H1 (cell line): ENCODE data around the gene SNAPIN. TPM values are rescaled to one million over a fixed set of nuclear protein-coding genes. Genes with fewer than 3 reads are reported as not detected.
A peak's percentile ranks its signal among the peaks of the same experiment; 100 is the strongest.

Experiments used
- CTCF ChIA-PET: fragments of 300-600 bp; sonication (Branson Sonifier 250); formaldehyde crosslinking; loops from one replicate; lab custom pipeline; 2021; ENCODE audit not compliant: partially characterized antibody; lab: Charles Lee
- POLR2A ChIA-PET: fragments of 300-600 bp; sonication (Branson Sonifier 250); formaldehyde crosslinking; loops from one replicate; lab custom pipeline; 2021; ENCODE audit warnings: inconsistent platforms; ENCODE audit not compliant: partially characterized antibody; lab: Charles Lee
- DNase-seq, 2 experiments: peaks; one replicate each; pipeline versions ENCODE4 v3.0.0 to v3.0.0-alpha.2; 2010 to 2022; ENCODE audit warnings: low spot score in 2 of 2, low read depth in 1 of 2, mixed read lengths in 1 of 2
- FAIRE-seq: peaks from 2 replicates; lab custom pipeline; 2011; peaks lifted over from hg19 to GRCh38; lab: Jason Lieb, UNC
- H2AFZ ChIP-seq: 2 replicates; pipeline ENCODE4 v1.8.1; 2012; ENCODE audit warnings: low read length, inconsistent platforms
- H2AK5ac ChIP-seq: 2 replicates; pipeline ENCODE4 v1.6.1; 2013; ENCODE audit warnings: low read depth, low read length
- H2BK120ac ChIP-seq: replicated peaks from 2 replicates; pipeline ENCODE3; 2013; ENCODE audit warnings: low read depth, low read length, inconsistent platforms
- H2BK12ac ChIP-seq: 2 replicates; pipeline ENCODE4 v1.6.1; 2013; ENCODE audit warnings: low read depth, low read length
- H2BK15ac ChIP-seq: 2 replicates; pipeline ENCODE4 v1.6.1; 2013; ENCODE audit warnings: low read length
- H2BK20ac ChIP-seq: 2 replicates; pipeline ENCODE4 v1.6.1; 2013; ENCODE audit warnings: low read length
- H2BK5ac ChIP-seq: 2 replicates; pipeline ENCODE4 v1.6.1; 2013; ENCODE audit warnings: low read depth, low read length
- H3K14ac ChIP-seq: 2 replicates; pipeline ENCODE4 v1.6.1; 2013; ENCODE audit warnings: inconsistent platforms; ENCODE audit not compliant: insufficient read length
- H3K18ac ChIP-seq: 2 replicates; pipeline ENCODE4 v1.6.1; 2013; ENCODE audit warnings: low read length; ENCODE audit errors: extremely low read depth
- H3K23ac ChIP-seq: 2 replicates; pipeline ENCODE4 v1.6.1; 2013; ENCODE audit warnings: inconsistent platforms; ENCODE audit not compliant: insufficient read length
- H3K23me2 ChIP-seq: 2 replicates; pipeline ENCODE4 v1.6.1; 2013; ENCODE audit warnings: low read depth, low read length
- H3K27ac ChIP-seq: 2 replicates; pipeline ENCODE4 v1.6.1; 2011; ENCODE audit warnings: low read depth, low read length, inconsistent platforms
- H3K27me3 ChIP-seq, 4 experiments: replicated peaks in 1 of 4; 1 replicate in 1 of 4; 2 replicates in 3 of 4; pipeline versions ENCODE4 v1.6.1 to v1.8.1; 2011 to 2013; ENCODE audit warnings: low read length in 3 of 4, mild to moderate bottlenecking in 3 of 4, inconsistent platforms in 2 of 4, mixed read lengths in 2 of 4, moderate library complexity in 1 of 4; ENCODE audit not compliant: control insufficient read depth in 3 of 4, insufficient read depth in 3 of 4; ENCODE audit errors: extremely low read depth in 1 of 4
- H3K36me3 ChIP-seq, 4 experiments: 2 replicates each; pipeline versions ENCODE4 v1.6.1 to v1.8.1; 2011 to 2013; ENCODE audit warnings: mild to moderate bottlenecking in 4 of 4, low read length in 3 of 4, moderate library complexity in 2 of 4, control low read depth in 1 of 4, inconsistent platforms in 1 of 4; ENCODE audit not compliant: insufficient read depth in 4 of 4, control insufficient read depth in 2 of 4
- H3K4ac ChIP-seq: replicated peaks from 2 replicates; pipeline ENCODE3; 2013; ENCODE audit warnings: low read length, low read depth, mixed read lengths, inconsistent platforms; ENCODE audit not compliant: insufficient read length
- H3K4me1 ChIP-seq, 4 experiments: replicated peaks in 1 of 4; 1 replicate in 1 of 4; 2 replicates in 3 of 4; pipeline versions ENCODE4 v1.6.1 to v1.8.1; 2011 to 2013; ENCODE audit warnings: low read length in 3 of 4, inconsistent platforms in 2 of 4, mixed read lengths in 1 of 4; ENCODE audit not compliant: insufficient read depth in 4 of 4, control insufficient read depth in 3 of 4
- H3K4me2 ChIP-seq, 2 experiments: 2 replicates each; pipeline versions ENCODE4 v1.6.1 to v1.8.1; 2011 to 2013; ENCODE audit warnings: low read depth in 2 of 2, low read length in 2 of 2, control low read depth in 1 of 2, inconsistent platforms in 1 of 2, mild to moderate bottlenecking in 1 of 2; ENCODE audit not compliant: insufficient read depth in 1 of 2
- H3K4me3 ChIP-seq, 4 experiments: fragments of 200-600, 300-600 bp in 1 of 4; sonication (generic), shearing (Covaris generic), sonication (Bioruptor Twin) in 1 of 4; 2 replicates each; pipeline versions ENCODE4 v1.5.1 to v1.8.1; 2011 to 2016; ENCODE audit warnings: low read length in 4 of 4, low read depth in 3 of 4, control low read depth in 2 of 4, inconsistent platforms in 2 of 4, mild to moderate bottlenecking in 2 of 4, mixed read lengths in 1 of 4, moderate library complexity in 1 of 4; ENCODE audit not compliant: insufficient read depth in 2 of 4; ENCODE audit errors: extremely low read depth in 1 of 4
- H3K56ac ChIP-seq: replicated peaks from 2 replicates; pipeline ENCODE3; 2013; ENCODE audit warnings: low read depth, mild to moderate bottlenecking, mixed read lengths, low read length, inconsistent platforms; ENCODE audit not compliant: insufficient read length
- H3K79me1 ChIP-seq: 2 replicates; pipeline ENCODE4 v1.6.1; 2013; ENCODE audit warnings: low read depth, low read length, control low read depth
- H3K79me2 ChIP-seq, 2 experiments: 2 replicates each; pipeline versions ENCODE4 v1.6.1 to v1.8.1; 2012 to 2013; ENCODE audit warnings: low read length in 2 of 2, mild to moderate bottlenecking in 2 of 2, inconsistent platforms in 1 of 2; ENCODE audit not compliant: insufficient read depth in 2 of 2, control insufficient read depth in 1 of 2
- H3K9ac ChIP-seq, 4 experiments: replicated peaks in 1 of 4; 1 replicate in 1 of 4; 2 replicates in 3 of 4; pipeline versions ENCODE4 v1.6.1 to v1.8.1; 2011 to 2013; ENCODE audit warnings: low read depth in 3 of 4, low read length in 3 of 4, control low read depth in 2 of 4, mild to moderate bottlenecking in 2 of 4, moderate library complexity in 2 of 4, inconsistent platforms in 1 of 4; ENCODE audit errors: extremely low read depth in 1 of 4
- H3K9me3 ChIP-seq, 2 experiments: 2 replicates each; pipeline versions ENCODE4 v1.6.1 to v1.8.1; 2012 to 2013; ENCODE audit warnings: mild to moderate bottlenecking in 2 of 2, moderate library complexity in 2 of 2, control low read depth in 1 of 2, inconsistent platforms in 1 of 2, low read depth in 1 of 2, low read length in 1 of 2, mixed read lengths in 1 of 2; ENCODE audit not compliant: insufficient read depth in 2 of 2
- H4K20me1 ChIP-seq, 2 experiments: replicated peaks in 1 of 2; 2 replicates each; pipeline versions ENCODE3 to v1.8.1; 2011 to 2013; ENCODE audit warnings: inconsistent platforms in 2 of 2, low read length in 2 of 2, mild to moderate bottlenecking in 1 of 2; ENCODE audit not compliant: insufficient read depth in 2 of 2, control insufficient read depth in 1 of 2
- H4K5ac ChIP-seq: 2 replicates; pipeline ENCODE4 v1.6.1; 2013; ENCODE audit warnings: low read length, low read depth, mixed read lengths, inconsistent platforms; ENCODE audit not compliant: insufficient read length
- H4K8ac ChIP-seq: 2 replicates; pipeline ENCODE4 v1.8.0; 2013; ENCODE audit warnings: mild to moderate bottlenecking, moderate library complexity, low read length, inconsistent platforms; ENCODE audit not compliant: insufficient read depth; ENCODE audit errors: extremely low read depth
- H4K91ac ChIP-seq: replicated peaks from 2 replicates; pipeline ENCODE3; 2013; ENCODE audit warnings: low read length, mixed read lengths, inconsistent platforms; ENCODE audit not compliant: insufficient read length
- CTBP2 ChIP-seq: IDR thresholded peaks from 2 replicates; pipeline ENCODE4 v1.7.0; 2011; ENCODE audit warnings: borderline replicate concordance, mild to moderate bottlenecking, moderate library complexity, mixed read lengths, low read length; ENCODE audit not compliant: insufficient read depth, insufficient read length
- MAFK ChIP-seq: IDR thresholded peaks from 2 replicates; pipeline ENCODE4 v1.6.1; 2012; ENCODE audit warnings: low read depth, mild to moderate bottlenecking, improper control_type of control experiment, low read length
- TAF1 ChIP-seq: IDR thresholded peaks from 2 replicates; pipeline ENCODE4 v1.6.1; 2011; ENCODE audit warnings: mild to moderate bottlenecking, low read depth, low read length
- WGBS, 2 experiments: shearing (Covaris generic) in 1 of 2; methylation state at CpG; one replicate each; pipeline versions ENCODE4 v1.1.6 to v1.1.7; 2013 to 2015; ENCODE audit warnings: low lambda C conversion rate in 2 of 2, mixed read lengths in 2 of 2, inconsistent platforms in 1 of 2, low coverage in 1 of 2, missing lambda C conversion rate in 1 of 2; ENCODE audit not compliant: insufficient replicate concordance in 2 of 2, insufficient coverage in 1 of 2, insufficient read length in 1 of 2; ENCODE audit errors: extremely low coverage in 1 of 2, missing lambda C conversion rate in 1 of 2; 5-methylcytosine and 5-hydroxymethylcytosine counted together
- polyA plus RNA-seq, 7 experiments: library from polyadenylated mRNA; depleted of rRNA in 3 of 7; stranded (reverse) in 5 of 7; unstranded in 2 of 7; fragments of >200 nt in 5 of 7; fragments of 200-250 nt in 2 of 7; gene quantifications; 1 replicate in 5 of 7; 2 replicates in 1 of 7; 4 replicates in 1 of 7; pipeline versions ENCODE4 v1.2.1 to v1.2.3, GENCODE V29; 2011 to 2013; ENCODE audit warnings: missing spikeins in 2 of 7, mixed read lengths in 2 of 7
- total RNA-seq: library from RNA; stranded (reverse); fragmentation: NEBNext Ultra II Directional; extraction: Animal tissue kit (Norgen Biotek cat#: 25700); gene quantifications from 2 replicates; pipeline ENCODE4 v1.2.1, GENCODE V29; 2021

The SNAPIN gene
- total and polyA plus RNA-seq, 2 of the 8 experiments (the other 6 are each of a cell fraction or from before 2014, with no cell fraction given), result 25.7 to 31.1 TPM

DNA sequence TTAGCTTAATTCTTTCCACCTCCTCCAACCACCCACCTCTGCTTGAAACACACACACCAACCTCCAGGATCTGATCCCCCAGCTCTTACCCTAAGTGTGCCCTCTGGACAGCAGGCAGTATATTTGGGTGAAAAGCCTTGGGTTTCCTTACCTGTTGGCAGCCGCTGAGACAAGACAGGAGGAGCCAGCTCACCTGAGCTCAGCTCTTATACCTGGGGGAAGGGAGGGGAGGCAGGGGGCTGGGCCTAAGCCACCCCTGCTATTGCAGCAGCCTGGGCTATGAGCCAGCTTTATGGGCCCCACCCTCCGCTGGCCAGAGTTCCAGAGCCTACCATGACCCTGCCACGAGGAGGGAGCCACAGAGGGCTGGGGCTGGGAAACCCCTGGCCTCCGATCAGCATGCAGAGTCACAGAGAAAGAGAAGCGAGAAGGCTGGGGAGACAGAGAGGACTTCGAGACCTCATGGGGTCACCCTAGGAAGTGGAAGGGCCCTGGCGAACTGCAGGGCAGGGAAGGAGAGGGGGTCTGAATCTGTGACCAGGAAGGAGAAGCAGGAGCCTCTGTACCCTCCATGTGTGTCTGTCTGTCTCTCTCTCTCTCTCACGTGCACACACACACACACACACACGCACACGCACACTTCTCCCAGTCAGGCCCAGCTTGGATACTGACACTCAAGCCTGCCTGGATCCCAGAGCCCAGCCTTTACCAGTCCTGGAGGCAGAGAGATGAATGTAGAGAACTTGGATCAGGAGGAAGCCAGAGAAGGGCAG is 42.2 kb upstream of the SNAPIN start, which contains the start of gene S100A14:
S100A14 (minus strand) TSS at position 182 of the 773 bp plus-strand sequence. CDS start 467 bp downstream, outside the sequence.
- Histone ChIP-seq H4K5ac (no peak within 1 kb of the TSS), H3K4ac (no peak within 1 kb of the TSS), H3K4me1 (peaks cover 0 to 21% (median 11%) of the 10 kb centered on the region in 4 experiments; a peak in 6 of 7 replicates), H2BK5ac (0 out of 2 replicates have a peak within 1 kb of the TSS, but pooled peaks have one; percentile 44), H4K20me1 (no peaks in the 10 kb centered on the region), H2BK20ac (peak within 1 kb of the TSS; percentile 72), H2BK15ac (peak within 1 kb of the TSS; percentile 88; the same call in 1 of the 2 replicates), H4K91ac (peak within 1 kb of the TSS; percentile 81), H3K36me3 (peaks cover 0 to 6% (median 0%) of the 10 kb centered on the region in 4 experiments; a peak in 4 of 8 replicates), H4K8ac (no peak within 1 kb of the TSS; the same call in none of the 2 replicates), H3K23ac (no peak within 1 kb of the TSS), H3K27me3 (no peaks in the 10 kb centered on the region; a peak in 1 of 7 replicates), H2BK12ac (peak within 1 kb of the TSS; percentile 80; the same call in 1 of the 2 replicates), H3K23me2 (peaks cover 3% of the 10 kb centered on the region), H2BK120ac (no peak within 1 kb of the TSS), H2AK5ac (peak within 1 kb of the TSS; percentile 40; the same call in 1 of the 2 replicates), H3K9ac (no peak within 1 kb of the TSS), H3K14ac (no peak within 1 kb of the TSS), H3K4me3 (no peak within 1 kb of the TSS), H3K18ac (peak within 1 kb of the TSS; percentile 71), H3K9me3 (no peaks in the 10 kb centered on the region), H3K4me2 (no peak within 1 kb of the TSS), H3K27ac (no peak within 1 kb of the TSS), H3K79me1 (no peaks in the 10 kb centered on the region), H3K79me2 (no peaks in the 10 kb centered on the region), H3K56ac (no peak within 1 kb of the TSS), H2AFZ (no peak within 1 kb of the TSS)
- ChIA-PET CTCF (interaction anchor here (0.6 to 15.9 kb wide), 20 partner anchors 9 to 263 kb away, joined by 3 to 224 read pairs (median 6); partner anchors contain the start of genes S100A1, S100A13, S100A2 and S100A6), POLR2A (interaction anchor here (0.5 to 15.3 kb wide), 4 partner anchors 12 to 83 kb away, joined by 3 to 261 read pairs (median 4); partner anchors contain the start of genes CHTOP, S100A1 and S100A13)
- no peak for TF ChIP-seq MAFK
- TF ChIP-seq TAF1, result 0 out of 2 replicates have a peak, but pooled peaks have one; percentile 21
- TF ChIP-seq CTBP2, result no peak
- DNase-seq (no peak), FAIRE-seq (no peak)
- WGBS, 2 experiments, result 72% methylated on average over 9 of the region's 10 CpGs; no CpG with 5 or more reads in 1 of the 2 experiments
